GM18505 (cell line): Measurements from ENCODE around the gene OR14A2.
"Not testable (repeated sequence)": the region's sequence is repeated elsewhere in the genome, so short reads cannot be mapped to it uniquely, and the experiment has no call there.

Experiments used
- ATAC-seq: cut with Tn5 transposase; IDR thresholded peaks from one replicate; pipeline ENCODE4 v1.9.1; 2021; ENCODE audit not compliant: unreplicated experiment
- POLR2A ChIP-seq: IDR thresholded peaks from 4 replicates; pipeline ENCODE4 v1.6.1; 2011; ENCODE audit warnings: borderline replicate concordance; ENCODE audit not compliant: insufficient read depth, insufficient read length; ENCODE audit errors: extremely low read depth

OR14A2 gene

GRCh38 chr1:247748041-247748440 lies at the start of gene OR14A2:
Gene OR14A2 (minus strand): TSS chr1:247748141.
- no peak for ATAC-seq
- TF ChIP-seq POLR2A: no peak

DNA sequence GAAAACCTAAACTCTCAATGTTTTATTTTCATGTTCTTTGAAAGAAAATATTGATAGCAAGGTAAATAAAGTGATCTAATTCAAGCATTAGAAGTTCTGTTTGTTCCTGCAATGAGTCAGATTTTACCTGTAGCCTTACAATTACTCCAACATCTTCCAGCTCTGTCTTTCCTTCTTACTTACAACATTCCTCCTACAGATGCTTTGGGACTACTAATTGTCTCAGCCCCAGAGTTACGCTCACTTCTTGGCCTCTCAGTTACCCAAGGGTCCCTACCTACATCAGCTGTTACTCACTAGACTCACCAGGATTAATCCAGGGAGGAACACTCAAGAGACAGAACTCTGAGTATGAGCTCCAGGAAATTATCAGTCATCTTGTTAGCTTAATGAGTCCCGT lies 49.6 kb upstream of the OR14A2 start:
- no peak for TF ChIP-seq POLR2A
- ATAC-seq: no peak

DNA sequence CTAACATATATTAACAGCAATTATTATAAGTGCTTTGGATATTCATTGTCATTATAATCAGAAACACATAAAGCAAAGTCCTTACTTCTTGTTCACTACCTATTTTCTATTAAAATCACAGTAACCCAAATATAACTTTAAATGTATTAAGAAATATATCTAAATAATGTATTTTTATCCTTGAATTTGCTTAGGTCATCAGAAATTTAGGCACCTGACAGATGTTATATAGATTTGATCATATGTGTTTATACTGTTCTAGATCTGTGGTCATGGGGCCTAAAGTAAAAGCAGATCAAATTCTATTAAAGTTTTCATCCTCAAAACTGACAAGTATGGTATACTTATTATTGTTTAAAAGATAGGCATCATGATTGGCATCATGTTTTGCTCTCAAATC lies 21.7 kb upstream of the OR14A2 start:
- TF ChIP-seq POLR2A: no peak
- ATAC-seq: no peak

- ATAC-seq: no peak
- TF ChIP-seq POLR2A: no peak
These were observed 12.5 kb upstream of the OR14A2 start, which contains the start of gene OR1C1 for GRCh38 chr1:247760456-247760855. Gene OR1C1 (minus strand): TSS chr1:247760556. CDS start chr1:247758406, 2,150 bp downstream.

GRCh38 chr1:247754311-247754710 lies 6.4 kb upstream of the OR14A2 start:
- ATAC-seq: not testable (repeated sequence)

- TF ChIP-seq POLR2A: no peak
- no peak for ATAC-seq
These were observed 1.9 kb upstream of the OR14A2 start for GRCh38 chr1:247749870-247750269.

DNA sequence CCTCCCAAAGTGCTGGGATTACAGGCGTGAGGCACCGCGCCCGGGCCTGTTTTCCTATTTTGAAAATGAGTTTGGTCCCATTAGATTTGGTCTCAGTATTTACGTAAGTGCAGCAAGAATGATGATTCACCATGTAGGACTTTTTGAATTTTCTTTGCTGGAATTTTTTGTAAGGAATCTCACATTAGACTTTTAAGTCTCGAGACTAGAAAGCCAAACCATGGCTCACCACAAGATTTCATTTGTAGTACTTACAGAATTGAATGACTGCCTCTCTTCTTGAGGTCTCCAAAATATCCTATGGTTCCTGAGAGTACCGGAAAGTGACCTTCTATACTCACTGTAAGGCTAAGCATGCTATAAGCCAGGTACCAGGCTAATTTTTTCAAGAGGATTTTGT lies 325 bp downstream of the OR14A2 start:
- no peak for TF ChIP-seq POLR2A
- ATAC-seq: no peak

- no peak for ATAC-seq
- no peak for TF ChIP-seq POLR2A
These were observed 1.5 kb downstream of the OR14A2 start for GRCh38 chr1:247746391-247746935.

DNA sequence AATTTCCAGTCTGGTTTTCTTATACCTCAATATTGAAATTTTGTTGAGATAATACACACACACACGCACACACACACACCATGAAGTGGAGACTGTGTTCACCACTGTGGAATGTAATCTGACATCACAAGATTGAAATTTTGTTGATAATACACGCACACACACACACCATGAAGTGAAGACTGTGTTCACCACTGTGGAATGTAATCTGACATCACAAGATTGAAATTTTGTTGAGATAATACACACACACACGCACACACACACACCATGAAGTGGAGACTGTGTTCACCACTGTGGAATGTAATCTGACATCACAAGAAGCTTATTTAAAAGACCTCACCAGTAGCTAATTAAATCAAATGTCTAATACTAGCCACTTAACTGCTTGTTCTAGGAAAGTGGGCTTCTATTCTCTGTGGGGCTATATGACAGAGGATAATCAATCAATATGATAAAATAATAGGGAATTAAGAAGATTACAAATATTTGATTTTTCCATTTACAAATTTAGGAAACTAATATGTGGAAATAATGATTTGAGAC lies 5.7 kb downstream of the OR14A2 start:
- ATAC-seq: not testable (repeated sequence)

- ATAC-seq: no peak
- no peak for TF ChIP-seq POLR2A
These were observed 6.2 kb downstream of the OR14A2 start for GRCh38 chr1:247741756-247742155.

- no peak for ATAC-seq
- no peak for TF ChIP-seq POLR2A
These were observed 7.2 kb downstream of the OR14A2 start for GRCh38 chr1:247740721-247741120.

- TF ChIP-seq POLR2A: no peak
- ATAC-seq: no peak
These were observed 9.6 kb downstream of the OR14A2 start, which contains the start of gene OR14K1 for GRCh38 chr1:247738315-247738714. Gene OR14K1 (plus strand): TSS chr1:247738615. CDS start chr1:247738615, 0 bp downstream.

- TF ChIP-seq POLR2A: no peak
- ATAC-seq: no peak
These were observed 26.7 kb downstream of the OR14A2 start for GRCh38 chr1:247721222-247721621.

DNA sequence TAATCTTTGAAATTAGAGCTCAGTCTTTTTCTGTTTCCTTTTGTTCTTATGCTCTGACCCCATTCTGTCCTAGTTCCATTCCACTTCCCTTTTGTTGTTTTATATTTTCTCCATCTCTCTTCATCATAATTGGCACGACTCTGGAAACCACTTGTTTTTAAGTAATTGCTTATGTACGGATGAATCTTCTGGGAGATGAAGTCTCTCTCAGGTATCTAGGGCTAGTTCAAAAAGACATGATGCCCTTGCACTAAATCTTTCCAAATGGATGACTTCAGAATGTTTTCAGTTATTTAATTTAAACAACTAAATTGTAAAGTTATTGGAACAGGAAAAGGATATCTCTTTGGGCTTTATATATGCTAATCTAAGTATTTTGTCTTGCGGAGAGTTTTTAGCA lies 31.4 kb downstream of the OR14A2 start, which contains the start of gene OR6F1:
OR6F1 (minus strand) TSS at position 101 of the 400 bp plus-strand sequence. CDS start 3,891 bp downstream, outside the sequence.
- ATAC-seq: no peak
- TF ChIP-seq POLR2A: no peak

DNA sequence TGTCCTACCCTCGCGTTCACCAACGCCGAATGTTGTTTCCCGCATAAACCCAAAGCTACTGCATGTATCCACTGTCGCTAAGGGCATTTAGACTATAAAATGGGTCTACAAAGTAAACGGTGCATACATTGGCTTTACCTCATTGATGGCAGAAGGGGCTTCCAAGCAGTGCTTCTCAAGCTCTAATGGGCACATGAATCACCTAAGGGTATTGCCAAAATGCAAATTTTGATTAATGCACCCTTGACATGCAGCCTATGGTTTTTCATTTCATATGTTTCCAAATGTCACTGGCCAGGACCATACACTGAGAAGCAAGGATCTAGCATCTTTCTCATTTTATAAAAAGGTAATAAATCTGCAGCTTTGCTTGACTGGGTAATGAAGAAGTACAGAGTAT lies 34.2 kb downstream of the OR14A2 start:
- no peak for TF ChIP-seq POLR2A
- ATAC-seq: no peak

DNA sequence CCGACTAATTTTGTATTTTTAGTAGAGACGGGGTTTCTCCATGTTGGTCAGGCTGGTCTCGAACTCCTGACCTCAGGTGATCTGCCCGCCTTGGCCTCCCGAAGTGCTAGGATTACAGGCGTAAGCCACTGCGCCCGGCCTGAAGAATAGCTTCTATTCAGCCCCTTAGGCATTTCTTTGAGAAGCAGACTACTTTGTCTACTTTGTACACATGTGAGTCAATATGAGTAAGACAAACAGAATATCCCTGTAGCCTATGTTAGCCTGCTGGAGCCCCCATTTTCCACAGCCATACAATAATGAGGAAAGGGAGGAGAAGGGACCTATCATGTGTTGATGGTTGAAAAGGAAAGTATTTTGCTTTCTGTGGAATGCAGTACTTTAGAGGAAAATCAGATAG lies 37.3 kb downstream of the OR14A2 start:
- not testable (repeated sequence) for ATAC-seq

GRCh38 chr1:247701338-247701737 lies 46.6 kb downstream of the OR14A2 start:
- ATAC-seq: no peak
- no peak for TF ChIP-seq POLR2A
